Adipocyte (in vitro differentiated cells): ENCODE data around the gene NDUFAF8.
"Not testable (repeated sequence)": the region's sequence is repeated elsewhere in the genome, so short reads cannot be mapped to it uniquely, and the experiment has no call there.

Source experiments
- DNase-seq: peaks from one replicate; pipeline ENCODE4 v3.0.0-alpha.2; 2015; ENCODE audit warnings: low read depth
- H3K27me3 ChIP-seq: replicated peaks from 2 replicates; pipeline ENCODE4 v1.7.0; 2013; ENCODE audit warnings: mild to moderate bottlenecking, low read length, moderate library complexity; ENCODE audit not compliant: control insufficient read depth, insufficient read depth
- H3K36me3 ChIP-seq: 2 replicates; pipeline ENCODE4 v1.7.0; 2013; ENCODE audit warnings: low read length, mild to moderate bottlenecking, moderate library complexity; ENCODE audit not compliant: control insufficient read depth, insufficient read depth, severe bottlenecking
- H3K4me1 ChIP-seq: 2 replicates; pipeline ENCODE4 v1.7.0; 2013; ENCODE audit warnings: mild to moderate bottlenecking, low read length, moderate library complexity; ENCODE audit not compliant: control insufficient read depth, insufficient read depth
- H3K4me3 ChIP-seq: 2 replicates; pipeline ENCODE4 v1.7.0; 2013; ENCODE audit warnings: mild to moderate bottlenecking, low read length, moderate library complexity
- H3K9ac ChIP-seq: 2 replicates; pipeline ENCODE4 v1.7.0; 2013; ENCODE audit warnings: mild to moderate bottlenecking, low read length, moderate library complexity
- H3K9me3 ChIP-seq: 2 replicates; pipeline ENCODE4 v1.7.0; 2013; ENCODE audit warnings: mild to moderate bottlenecking, low read length, moderate library complexity; ENCODE audit not compliant: control insufficient read depth

NDUFAF8 gene

GRCh38 chr17:81217491-81217890 lies 21.6 kb upstream of the NDUFAF8 start:
- H3K27me3 ChIP-seq: no peaks in the 10 kb centered on the region

GRCh38 chr17:81218459-81218858 lies 20.7 kb upstream of the NDUFAF8 start:
- no peaks in the 10 kb centered on the region for H3K27me3 ChIP-seq
- no peak for DNase-seq
- H3K36me3 ChIP-seq: no peaks in the 10 kb centered on the region
- no peak overlapping the region for H3K9ac ChIP-seq
- no peak overlapping the region for H3K4me3 ChIP-seq
- H3K4me1 ChIP-seq: peaks cover 9% of the 10 kb centered on the region
- H3K9me3 ChIP-seq: no peaks in the 10 kb centered on the region

More at GRCh38 chr17:81217491-81217890, 21.6 kb upstream of the NDUFAF8 start:
- Histone ChIP-seq H3K9ac (no peak overlapping the region), H3K9me3 (no peaks in the 10 kb centered on the region), H3K4me3 (no peak overlapping the region), H3K4me1 (peaks cover 6% of the 10 kb centered on the region), H3K36me3 (no peaks in the 10 kb centered on the region)
- no peak for DNase-seq

GRCh38 chr17:81218991-81219390 lies 20.1 kb upstream of the NDUFAF8 start:
- no peaks in the 10 kb centered on the region for H3K9me3 ChIP-seq
- H3K9ac ChIP-seq: no peak overlapping the region
- no peak overlapping the region for H3K4me3 ChIP-seq
- no peaks in the 10 kb centered on the region for H3K27me3 ChIP-seq
- no peak for DNase-seq
- peaks cover 13% of the 10 kb centered on the region for H3K4me1 ChIP-seq
- H3K36me3 ChIP-seq: no peaks in the 10 kb centered on the region

GRCh38 chr17:81219476-81220180 lies 19.5 kb upstream of the NDUFAF8 start:
- Histone ChIP-seq H3K36me3 (no peaks in the 10 kb centered on the region), H3K9ac (no peak overlapping the region), H3K4me1 (peaks cover 13% of the 10 kb centered on the region), H3K27me3 (no peaks in the 10 kb centered on the region), H3K4me3 (no peak overlapping the region), H3K9me3 (no peaks in the 10 kb centered on the region)
- DNase-seq: no peak

- Histone ChIP-seq H3K27me3 (no peaks in the 10 kb centered on the region), H3K4me3 (peak overlapping the region; percentile 82), H3K9ac (no peak overlapping the region), H3K9me3 (no peaks in the 10 kb centered on the region), H3K4me1 (peaks cover 13% of the 10 kb centered on the region), H3K36me3 (no peaks in the 10 kb centered on the region)
- DNase-seq: no peak
Measured at GRCh38 chr17:81221371-81221841, 17.7 kb upstream of the NDUFAF8 start.

GRCh38 chr17:81221842-81222619 lies 17.1 kb upstream of the NDUFAF8 start:
- DNase-seq: peak; percentile 17
- Histone ChIP-seq H3K4me1 (peaks cover 13% of the 10 kb centered on the region), H3K4me3 (peak overlapping the region; percentile 82), H3K9me3 (peaks cover 1% of the 10 kb centered on the region), H3K36me3 (no peaks in the 10 kb centered on the region), H3K9ac (peak overlapping the region; percentile 79), H3K27me3 (no peaks in the 10 kb centered on the region)

GRCh38 chr17:81222620-81222905 lies 16.6 kb upstream of the NDUFAF8 start:
- Histone ChIP-seq H3K36me3 (no peaks in the 10 kb centered on the region), H3K9me3 (peaks cover 3% of the 10 kb centered on the region), H3K4me1 (peaks cover 13% of the 10 kb centered on the region), H3K9ac (peak overlapping the region; percentile 79), H3K4me3 (peak overlapping the region; percentile 82), H3K27me3 (no peaks in the 10 kb centered on the region)
- no peak for DNase-seq

- DNase-seq: peak; percentile 100
- Histone ChIP-seq H3K27me3 (no peaks in the 10 kb centered on the region), H3K36me3 (no peaks in the 10 kb centered on the region), H3K9me3 (peaks cover 3% of the 10 kb centered on the region), H3K4me1 (peaks cover 13% of the 10 kb centered on the region), H3K4me3 (peak within 1 kb of the TSS; percentile 82), H3K9ac (peak within 1 kb of the TSS; percentile 79)
Measured at GRCh38 chr17:81222906-81223761, 16.0 kb upstream of the NDUFAF8 start, which contains the start of gene CEP131. Gene CEP131 (minus strand): TSS chr17:81222965. CDS start chr17:81220056, 2,909 bp downstream.

GRCh38 chr17:81223762-81224130 lies 15.4 kb upstream of the NDUFAF8 start:
- peak overlapping the region; percentile 81 for H3K4me3 ChIP-seq
- H3K27me3 ChIP-seq: no peaks in the 10 kb centered on the region
- H3K9ac ChIP-seq: peak overlapping the region; percentile 52
- peaks cover 13% of the 10 kb centered on the region for H3K4me1 ChIP-seq
- DNase-seq: peak; percentile 2
- H3K9me3 ChIP-seq: peaks cover 3% of the 10 kb centered on the region
- H3K36me3 ChIP-seq: peaks cover 1% of the 10 kb centered on the region

GRCh38 chr17:81227630-81228029 lies 11.5 kb upstream of the NDUFAF8 start:
- not testable (repeated sequence) for H3K4me3 ChIP-seq, H3K27me3 ChIP-seq, DNase-seq, H3K9me3 ChIP-seq, H3K4me1 ChIP-seq, H3K9ac ChIP-seq
- peaks cover 30% of the 10 kb centered on the region for H3K36me3 ChIP-seq

GRCh38 chr17:81228420-81228819 lies 10.7 kb upstream of the NDUFAF8 start:
- no peak for DNase-seq
- Histone ChIP-seq H3K4me3 (no peak overlapping the region), H3K9ac (no peak overlapping the region), H3K9me3 (peaks cover 3% of the 10 kb centered on the region), H3K27me3 (no peaks in the 10 kb centered on the region), H3K4me1 (peaks cover 4% of the 10 kb centered on the region), H3K36me3 (peaks cover 38% of the 10 kb centered on the region)
